HL-60 (cell line): Measurements from ENCODE around the gene PRSS56.

Source experiments
- GABPA ChIP-seq: IDR thresholded peaks from 2 replicates; pipeline ENCODE4 v1.6.1; 2012; ENCODE audit warnings: low read depth
- POLR2AphosphoS5 ChIP-seq: IDR thresholded peaks from 2 replicates; pipeline ENCODE4 v1.6.1; 2012; ENCODE audit warnings: low read depth
- TF ChIP-seq, protein P1 (sequence below): IDR thresholded peaks from one replicate; pipeline ENCODE4 v1.5.1; 2011; ENCODE audit warnings: low read length, control low read depth, inconsistent platforms; ENCODE audit not compliant: insufficient read depth
- TF ChIP-seq, protein P2 (sequence below): IDR thresholded peaks from 2 replicates; pipeline ENCODE4 v1.6.1; 2012; ENCODE audit warnings: low read depth; ENCODE audit not compliant: insufficient replicate concordance

DNA sequence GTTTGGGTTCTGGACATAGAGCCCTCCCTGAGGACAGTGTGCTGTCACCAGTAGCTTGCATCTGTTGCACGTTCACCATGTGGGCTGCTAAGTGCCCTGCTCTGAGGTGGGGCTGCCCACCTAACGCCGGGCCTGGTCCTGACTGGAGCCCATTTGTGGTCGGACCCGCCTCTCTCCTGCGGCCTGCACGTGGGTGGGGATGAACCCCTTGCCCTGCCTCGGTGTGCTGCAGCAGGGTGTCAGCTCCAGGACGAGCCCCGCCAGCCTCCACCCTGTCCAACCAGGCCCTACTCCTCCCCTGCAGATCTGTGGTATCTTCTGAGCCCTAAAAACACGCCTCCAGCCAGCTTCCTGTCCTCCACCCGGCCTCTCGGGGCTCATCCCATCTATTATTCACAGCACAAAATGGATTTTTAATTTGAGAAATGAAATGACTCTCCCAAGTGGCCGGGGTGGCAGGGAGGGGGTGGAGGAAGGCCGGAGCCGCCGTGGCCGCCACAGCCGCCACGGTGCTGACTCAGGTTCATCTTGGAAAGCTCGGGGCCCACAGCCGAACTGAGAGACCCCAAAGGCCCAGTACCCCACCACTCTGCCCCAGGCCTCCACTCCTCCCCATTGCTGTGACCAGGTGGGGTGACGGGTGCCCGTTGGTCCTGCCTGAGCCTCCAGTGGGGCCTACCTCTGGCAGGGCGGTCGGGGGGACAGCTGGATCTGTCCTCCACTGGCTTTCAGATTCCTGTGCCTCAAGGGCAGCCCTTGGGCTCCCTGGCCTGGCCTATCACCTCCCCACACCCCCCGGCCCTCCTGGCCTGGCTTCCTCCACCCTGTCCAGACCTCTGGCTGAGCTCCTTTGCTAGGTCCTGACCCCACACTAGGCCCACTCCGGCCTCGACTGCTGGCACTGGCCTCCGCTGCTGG lies 29.7 kb upstream of the PRSS56 start:
- TF ChIP-seq, protein P1, sequence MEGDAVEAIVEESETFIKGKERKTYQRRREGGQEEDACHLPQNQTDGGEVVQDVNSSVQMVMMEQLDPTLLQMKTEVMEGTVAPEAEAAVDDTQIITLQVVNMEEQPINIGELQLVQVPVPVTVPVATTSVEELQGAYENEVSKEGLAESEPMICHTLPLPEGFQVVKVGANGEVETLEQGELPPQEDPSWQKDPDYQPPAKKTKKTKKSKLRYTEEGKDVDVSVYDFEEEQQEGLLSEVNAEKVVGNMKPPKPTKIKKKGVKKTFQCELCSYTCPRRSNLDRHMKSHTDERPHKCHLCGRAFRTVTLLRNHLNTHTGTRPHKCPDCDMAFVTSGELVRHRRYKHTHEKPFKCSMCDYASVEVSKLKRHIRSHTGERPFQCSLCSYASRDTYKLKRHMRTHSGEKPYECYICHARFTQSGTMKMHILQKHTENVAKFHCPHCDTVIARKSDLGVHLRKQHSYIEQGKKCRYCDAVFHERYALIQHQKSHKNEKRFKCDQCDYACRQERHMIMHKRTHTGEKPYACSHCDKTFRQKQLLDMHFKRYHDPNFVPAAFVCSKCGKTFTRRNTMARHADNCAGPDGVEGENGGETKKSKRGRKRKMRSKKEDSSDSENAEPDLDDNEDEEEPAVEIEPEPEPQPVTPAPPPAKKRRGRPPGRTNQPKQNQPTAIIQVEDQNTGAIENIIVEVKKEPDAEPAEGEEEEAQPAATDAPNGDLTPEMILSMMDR: no peak
- TF ChIP-seq GABPA (no peak), POLR2AphosphoS5 (no peak)
- TF ChIP-seq, protein P2, sequence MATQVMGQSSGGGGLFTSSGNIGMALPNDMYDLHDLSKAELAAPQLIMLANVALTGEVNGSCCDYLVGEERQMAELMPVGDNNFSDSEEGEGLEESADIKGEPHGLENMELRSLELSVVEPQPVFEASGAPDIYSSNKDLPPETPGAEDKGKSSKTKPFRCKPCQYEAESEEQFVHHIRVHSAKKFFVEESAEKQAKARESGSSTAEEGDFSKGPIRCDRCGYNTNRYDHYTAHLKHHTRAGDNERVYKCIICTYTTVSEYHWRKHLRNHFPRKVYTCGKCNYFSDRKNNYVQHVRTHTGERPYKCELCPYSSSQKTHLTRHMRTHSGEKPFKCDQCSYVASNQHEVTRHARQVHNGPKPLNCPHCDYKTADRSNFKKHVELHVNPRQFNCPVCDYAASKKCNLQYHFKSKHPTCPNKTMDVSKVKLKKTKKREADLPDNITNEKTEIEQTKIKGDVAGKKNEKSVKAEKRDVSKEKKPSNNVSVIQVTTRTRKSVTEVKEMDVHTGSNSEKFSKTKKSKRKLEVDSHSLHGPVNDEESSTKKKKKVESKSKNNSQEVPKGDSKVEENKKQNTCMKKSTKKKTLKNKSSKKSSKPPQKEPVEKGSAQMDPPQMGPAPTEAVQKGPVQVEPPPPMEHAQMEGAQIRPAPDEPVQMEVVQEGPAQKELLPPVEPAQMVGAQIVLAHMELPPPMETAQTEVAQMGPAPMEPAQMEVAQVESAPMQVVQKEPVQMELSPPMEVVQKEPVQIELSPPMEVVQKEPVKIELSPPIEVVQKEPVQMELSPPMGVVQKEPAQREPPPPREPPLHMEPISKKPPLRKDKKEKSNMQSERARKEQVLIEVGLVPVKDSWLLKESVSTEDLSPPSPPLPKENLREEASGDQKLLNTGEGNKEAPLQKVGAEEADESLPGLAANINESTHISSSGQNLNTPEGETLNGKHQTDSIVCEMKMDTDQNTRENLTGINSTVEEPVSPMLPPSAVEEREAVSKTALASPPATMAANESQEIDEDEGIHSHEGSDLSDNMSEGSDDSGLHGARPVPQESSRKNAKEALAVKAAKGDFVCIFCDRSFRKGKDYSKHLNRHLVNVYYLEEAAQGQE: no peak
